ENCODE measurements around the gene XPO5. TPM values are rescaled to one million over a fixed set of nuclear protein-coding genes. Genes with fewer than 3 reads are reported as not detected.

The XPO5 gene
- total RNA-seq, 1 experiment from 2014 or later, result 114 TPM

GRCh38 chr6:43503443-43503842, 72.4 kb downstream of the XPO5 start:
- Histone ChIP-seq H2AFZ (ENCODE audit: low read length) (no peak overlapping the region), H3K4me1 (ENCODE audit: insufficient read depth, low read length) (no peaks in the 10 kb centered on the region), H3K9me3 (ENCODE audit: control insufficient read depth, low read depth, low read length) (no peaks in the 10 kb centered on the region), H3K18ac (ENCODE audit: insufficient read length, low read depth, low read length) (no peak overlapping the region), H2AK5ac (ENCODE audit: insufficient read length, low read length) (no peak overlapping the region), H3K14ac (ENCODE audit: insufficient read depth, low read length) (no peak overlapping the region), H2BK12ac (ENCODE audit: insufficient read length, low read depth, low read length) (no peak overlapping the region), H3K23me2 (ENCODE audit: insufficient read length, low read depth, low read length, poor library complexity, severe bottlenecking) (no peaks in the 10 kb centered on the region), H4K5ac (ENCODE audit: insufficient read length, low read depth, low read length) (no peak overlapping the region), H3K9ac (ENCODE audit: extremely low read depth, insufficient read length, low read length) (no peak overlapping the region), H3K27ac (ENCODE audit: insufficient read length, low read depth, low read length) (no peak overlapping the region), H2BK20ac (ENCODE audit: low read depth, low read length, poor library complexity, severe bottlenecking) (no peak overlapping the region), H2BK15ac (ENCODE audit: low read depth, low read length) (no peak overlapping the region), H3K79me2 (ENCODE audit: insufficient read depth, low read length) (no peaks in the 10 kb centered on the region), H4K8ac (replicated peaks; ENCODE audit: insufficient read length, low read depth, low read length) (no peak overlapping the region), H3K56ac (ENCODE audit: insufficient read length, low read depth, low read length) (no peak overlapping the region), H3T11ph (ENCODE audit: low read length) (no peak overlapping the region), H3K4me2 (ENCODE audit: insufficient read depth, insufficient read length, low read length) (no peak overlapping the region), H4K91ac (ENCODE audit: insufficient read length, low read depth, low read length) (no peak overlapping the region), H2BK120ac (ENCODE audit: low read depth, low read length, poor library complexity, severe bottlenecking) (no peak overlapping the region), H3K23ac (ENCODE audit: insufficient read length, low read depth, low read length) (no peak overlapping the region), H3K27me3 (ENCODE audit: insufficient read depth, low read length) (no peaks in the 10 kb centered on the region), H3K79me1 (ENCODE audit: insufficient read depth, low read depth, low read length, poor library complexity, severe bottlenecking) (no peaks in the 10 kb centered on the region), H4K20me1 (ENCODE audit: control insufficient read depth, insufficient read depth, insufficient read length) (no peaks in the 10 kb centered on the region), H2BK5ac (ENCODE audit: insufficient read length, low read length) (no peak overlapping the region), H3K4ac (ENCODE audit: low read depth, low read length) (no peak overlapping the region)
- Mint-ChIP-seq H3K27me3 (ENCODE audit: low read depth) (peaks cover 13% of the 10 kb centered on the region), H3K4me3 (no peak overlapping the region), H3K9me3 (no peaks in the 10 kb centered on the region), H3K4me1 (peaks cover 2% of the 10 kb centered on the region in 2 experiments; a peak in 1 of 4 replicates), H3K36me3 (ENCODE audit: insufficient read depth in 1 of 3, low read depth in 3 of 3) (peaks cover 27 to 73% (median 58%) of the 10 kb centered on the region in 3 experiments), H3K27ac (peak overlapping the region in 1 of 3 experiments; percentile 83; a peak in 1 of 7 replicates)
- no CpG with 5 or more reads among the region's 8 CpGs for WGBS (ENCODE audit: extremely low coverage, insufficient read length, low lambda C conversion rate)
- TF ChIP-seq, protein P1, sequence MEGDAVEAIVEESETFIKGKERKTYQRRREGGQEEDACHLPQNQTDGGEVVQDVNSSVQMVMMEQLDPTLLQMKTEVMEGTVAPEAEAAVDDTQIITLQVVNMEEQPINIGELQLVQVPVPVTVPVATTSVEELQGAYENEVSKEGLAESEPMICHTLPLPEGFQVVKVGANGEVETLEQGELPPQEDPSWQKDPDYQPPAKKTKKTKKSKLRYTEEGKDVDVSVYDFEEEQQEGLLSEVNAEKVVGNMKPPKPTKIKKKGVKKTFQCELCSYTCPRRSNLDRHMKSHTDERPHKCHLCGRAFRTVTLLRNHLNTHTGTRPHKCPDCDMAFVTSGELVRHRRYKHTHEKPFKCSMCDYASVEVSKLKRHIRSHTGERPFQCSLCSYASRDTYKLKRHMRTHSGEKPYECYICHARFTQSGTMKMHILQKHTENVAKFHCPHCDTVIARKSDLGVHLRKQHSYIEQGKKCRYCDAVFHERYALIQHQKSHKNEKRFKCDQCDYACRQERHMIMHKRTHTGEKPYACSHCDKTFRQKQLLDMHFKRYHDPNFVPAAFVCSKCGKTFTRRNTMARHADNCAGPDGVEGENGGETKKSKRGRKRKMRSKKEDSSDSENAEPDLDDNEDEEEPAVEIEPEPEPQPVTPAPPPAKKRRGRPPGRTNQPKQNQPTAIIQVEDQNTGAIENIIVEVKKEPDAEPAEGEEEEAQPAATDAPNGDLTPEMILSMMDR (conservative IDR thresholded peaks at IDR 0.05), result no peak
- no peak for DNase-seq
